ENCODE results near the gene CCDC92.
A peak's percentile ranks its signal among the peaks of the same experiment; 100 is the strongest.

DNA sequence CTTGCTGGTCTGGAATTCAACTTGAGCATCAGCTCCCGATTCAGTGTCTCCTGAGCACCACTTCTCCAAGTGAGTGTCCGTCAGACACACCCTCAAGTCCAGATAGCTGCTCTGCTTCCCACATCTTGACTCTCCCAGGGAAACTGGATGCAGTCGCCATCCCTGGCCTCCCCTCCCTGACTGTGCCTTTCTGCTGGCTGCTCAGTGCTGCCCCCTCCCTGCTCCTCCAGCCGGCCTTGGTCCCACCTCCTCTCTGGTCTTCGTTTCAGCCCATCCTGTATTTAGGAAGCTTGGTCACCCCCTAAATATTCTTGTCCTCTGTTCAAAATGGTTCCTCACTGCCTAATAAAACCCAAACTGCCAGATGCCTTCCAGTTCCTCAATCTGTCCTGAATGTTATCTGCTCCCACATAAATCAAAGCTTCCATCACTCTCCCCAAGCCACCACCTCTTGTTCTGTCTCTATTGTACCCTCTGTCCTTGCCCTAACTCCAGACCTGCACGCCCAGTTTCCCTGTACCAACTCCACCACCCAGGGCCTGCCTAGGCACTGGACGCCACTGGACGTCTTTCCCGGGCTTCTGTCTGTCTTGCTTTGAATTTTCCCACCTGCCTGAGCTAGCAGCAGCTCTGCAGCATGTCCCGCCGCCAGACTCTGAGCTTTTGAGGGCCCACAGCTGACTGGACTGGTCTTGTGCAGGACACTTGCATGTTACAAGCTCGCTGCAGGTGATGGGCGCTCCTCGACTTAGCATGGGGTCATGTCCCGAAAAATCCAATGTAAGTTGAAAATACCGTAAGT, 33.8 kb downstream of the CCDC92 start:
- TF ChIP-seq, protein P1, sequence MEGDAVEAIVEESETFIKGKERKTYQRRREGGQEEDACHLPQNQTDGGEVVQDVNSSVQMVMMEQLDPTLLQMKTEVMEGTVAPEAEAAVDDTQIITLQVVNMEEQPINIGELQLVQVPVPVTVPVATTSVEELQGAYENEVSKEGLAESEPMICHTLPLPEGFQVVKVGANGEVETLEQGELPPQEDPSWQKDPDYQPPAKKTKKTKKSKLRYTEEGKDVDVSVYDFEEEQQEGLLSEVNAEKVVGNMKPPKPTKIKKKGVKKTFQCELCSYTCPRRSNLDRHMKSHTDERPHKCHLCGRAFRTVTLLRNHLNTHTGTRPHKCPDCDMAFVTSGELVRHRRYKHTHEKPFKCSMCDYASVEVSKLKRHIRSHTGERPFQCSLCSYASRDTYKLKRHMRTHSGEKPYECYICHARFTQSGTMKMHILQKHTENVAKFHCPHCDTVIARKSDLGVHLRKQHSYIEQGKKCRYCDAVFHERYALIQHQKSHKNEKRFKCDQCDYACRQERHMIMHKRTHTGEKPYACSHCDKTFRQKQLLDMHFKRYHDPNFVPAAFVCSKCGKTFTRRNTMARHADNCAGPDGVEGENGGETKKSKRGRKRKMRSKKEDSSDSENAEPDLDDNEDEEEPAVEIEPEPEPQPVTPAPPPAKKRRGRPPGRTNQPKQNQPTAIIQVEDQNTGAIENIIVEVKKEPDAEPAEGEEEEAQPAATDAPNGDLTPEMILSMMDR (conservative IDR thresholded peaks at IDR 0.05 in 1 of 2, IDR thresholded peaks at IDR 0.05 in 1 of 2; ENCODE audit: extremely low read depth in 1 of 2, insufficient read depth in 1 of 2, low read depth in 1 of 2, low read length in 2 of 2): peak; percentile 12 to 23
- TF ChIP-seq EZH2 (IDR thresholded peaks at IDR 0.05; ENCODE audit: borderline replicate concordance, low read length): no peak

All from mammary epithelial cell (primary cell).